ENCODE results near the gene NLRP10. TPM values are rescaled to one million over a fixed set of nuclear protein-coding genes. Genes with fewer than 3 reads are reported as not detected.

NLRP10 gene
- total RNA-seq, 1 experiment from 2014 or later: not detected

GRCh38 chr11:8006349-8006977 is 41.2 kb upstream of the NLRP10 start:
- no peak overlapping the region for H4K8ac ChIP-seq (replicated peaks; ENCODE audit: insufficient read length, low read depth, low read length)
- no peak overlapping the region for H2BK20ac ChIP-seq (ENCODE audit: low read depth, low read length, poor library complexity, severe bottlenecking)
- H3K27ac ChIP-seq (ENCODE audit: insufficient read length, low read depth, low read length): no peak overlapping the region
- no peak overlapping the region for H3K18ac ChIP-seq (ENCODE audit: insufficient read length, low read depth, low read length)
- no peak overlapping the region for H2BK15ac ChIP-seq (ENCODE audit: low read depth, low read length)
- H4K5ac ChIP-seq (ENCODE audit: insufficient read length, low read depth, low read length): no peak overlapping the region
- Mint-ChIP-seq H3K4me3 (no peak overlapping the region), H3K9me3 (no peaks in the 10 kb centered on the region), H3K4me1 (no peaks in the 10 kb centered on the region), H3K27ac (no peak overlapping the region), H3K27me3 (ENCODE audit: low read depth) (peaks cover 9% of the 10 kb centered on the region), H3K36me3 (ENCODE audit: insufficient read depth in 1 of 3, low read depth in 3 of 3) (no peaks in the 10 kb centered on the region)
- peak; percentile 71 for DNase-seq
- H3K4me1 ChIP-seq (ENCODE audit: insufficient read depth, low read length): no peaks in the 10 kb centered on the region
- no peaks in the 10 kb centered on the region for H4K20me1 ChIP-seq (ENCODE audit: control insufficient read depth, insufficient read depth, insufficient read length)
- no peaks in the 10 kb centered on the region for H3K27me3 ChIP-seq (ENCODE audit: insufficient read depth, low read length)
- H2BK120ac ChIP-seq (ENCODE audit: low read depth, low read length, poor library complexity, severe bottlenecking): no peak overlapping the region
- no peaks in the 10 kb centered on the region for H3K79me1 ChIP-seq (ENCODE audit: insufficient read depth, low read depth, low read length, poor library complexity, severe bottlenecking)
- no peak overlapping the region for H3K4me2 ChIP-seq (ENCODE audit: insufficient read depth, insufficient read length, low read length)
- H3T11ph ChIP-seq (ENCODE audit: low read length): no peak overlapping the region
- no peak overlapping the region for H3K14ac ChIP-seq (ENCODE audit: insufficient read depth, low read length)
- no peaks in the 10 kb centered on the region for H3K9me3 ChIP-seq (ENCODE audit: control insufficient read depth, low read depth, low read length)
- H2BK5ac ChIP-seq (ENCODE audit: insufficient read length, low read length): no peak overlapping the region
- no peak overlapping the region for H3K56ac ChIP-seq (ENCODE audit: insufficient read length, low read depth, low read length)
- H2AFZ ChIP-seq (ENCODE audit: low read length): no peak overlapping the region
- H3K9ac ChIP-seq (ENCODE audit: extremely low read depth, insufficient read length, low read length): no peak overlapping the region
- H2AK5ac ChIP-seq (ENCODE audit: insufficient read length, low read length): no peak overlapping the region
- TF ChIP-seq, protein P1, sequence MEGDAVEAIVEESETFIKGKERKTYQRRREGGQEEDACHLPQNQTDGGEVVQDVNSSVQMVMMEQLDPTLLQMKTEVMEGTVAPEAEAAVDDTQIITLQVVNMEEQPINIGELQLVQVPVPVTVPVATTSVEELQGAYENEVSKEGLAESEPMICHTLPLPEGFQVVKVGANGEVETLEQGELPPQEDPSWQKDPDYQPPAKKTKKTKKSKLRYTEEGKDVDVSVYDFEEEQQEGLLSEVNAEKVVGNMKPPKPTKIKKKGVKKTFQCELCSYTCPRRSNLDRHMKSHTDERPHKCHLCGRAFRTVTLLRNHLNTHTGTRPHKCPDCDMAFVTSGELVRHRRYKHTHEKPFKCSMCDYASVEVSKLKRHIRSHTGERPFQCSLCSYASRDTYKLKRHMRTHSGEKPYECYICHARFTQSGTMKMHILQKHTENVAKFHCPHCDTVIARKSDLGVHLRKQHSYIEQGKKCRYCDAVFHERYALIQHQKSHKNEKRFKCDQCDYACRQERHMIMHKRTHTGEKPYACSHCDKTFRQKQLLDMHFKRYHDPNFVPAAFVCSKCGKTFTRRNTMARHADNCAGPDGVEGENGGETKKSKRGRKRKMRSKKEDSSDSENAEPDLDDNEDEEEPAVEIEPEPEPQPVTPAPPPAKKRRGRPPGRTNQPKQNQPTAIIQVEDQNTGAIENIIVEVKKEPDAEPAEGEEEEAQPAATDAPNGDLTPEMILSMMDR (conservative IDR thresholded peaks at IDR 0.05): peak; percentile 94
- no peaks in the 10 kb centered on the region for H3K23me2 ChIP-seq (ENCODE audit: insufficient read length, low read depth, low read length, poor library complexity, severe bottlenecking)
- H3K79me2 ChIP-seq (ENCODE audit: insufficient read depth, low read length): no peaks in the 10 kb centered on the region
- H3K23ac ChIP-seq (ENCODE audit: insufficient read length, low read depth, low read length): no peak overlapping the region
- H2BK12ac ChIP-seq (ENCODE audit: insufficient read length, low read depth, low read length): no peak overlapping the region
- H4K91ac ChIP-seq (ENCODE audit: insufficient read length, low read depth, low read length): no peak overlapping the region
- H3K4ac ChIP-seq (ENCODE audit: low read depth, low read length): no peak overlapping the region
